AG04450 (cell line): ENCODE results near the gene ZMYND8. TPM values are rescaled to one million over a fixed set of nuclear protein-coding genes. Genes with fewer than 3 reads are reported as not detected.
A peak's percentile ranks its signal among the peaks of the same experiment; 100 is the strongest.
"Not testable (repeated sequence)": the region's sequence is repeated elsewhere in the genome, so short reads cannot be mapped to it uniquely, and the experiment has no call there.

Experiments used
- CTCF ChIA-PET: fragments of 300-600, 350-600 bp; formaldehyde crosslinking; extraction: SDS; loops from one replicate; lab custom pipeline; 2022; ENCODE audit warnings: antibody characterized with exemption, inconsistent platforms; lab: Charles Lee
- POLR2A ChIA-PET: fragments of 350-600 bp; formaldehyde crosslinking; extraction: SDS; loops from one replicate; lab custom pipeline; 2021; ENCODE audit warnings: antibody characterized with exemption, inconsistent platforms; lab: Yijun Ruan, JAX
- DNase-seq: peaks from one replicate; pipeline ENCODE4 v3.0.0-alpha.2; 2011; ENCODE audit warnings: low read depth, low spot score
- H3K27ac ChIP-seq: one replicate; pipeline ENCODE4 v1.5.1; 2012; ENCODE audit warnings: low read depth, low read length, control low read depth
- H3K27me3 ChIP-seq: one replicate; pipeline ENCODE4 v1.6.0; 2012; ENCODE audit warnings: low read length; ENCODE audit not compliant: control insufficient read depth, insufficient read depth
- H3K4me3 ChIP-seq: 2 replicates; pipeline ENCODE4 v1.5.1; 2011; ENCODE audit warnings: mild to moderate bottlenecking, low read depth, low read length, control low read depth
- H3K9me3 ChIP-seq: 2 replicates; pipeline ENCODE4 v1.5.1; 2012; ENCODE audit warnings: low read length; ENCODE audit not compliant: control insufficient read depth, insufficient read depth
- polyA plus RNA-seq: library from polyadenylated mRNA; depleted of rRNA; stranded (reverse); fragments of >200 nt; gene quantifications from 2 replicates; pipeline ENCODE4 v1.2.3, GENCODE V29; 2011
- TF ChIP-seq, protein P1 (sequence below): IDR thresholded peaks from 2 replicates; pipeline ENCODE4 v1.5.1; 2011; ENCODE audit warnings: low read depth, low read length, control low read depth, inconsistent platforms

Gene ZMYND8
- polyA plus RNA-seq, 1 experiment: 23.1 TPM

DNA sequence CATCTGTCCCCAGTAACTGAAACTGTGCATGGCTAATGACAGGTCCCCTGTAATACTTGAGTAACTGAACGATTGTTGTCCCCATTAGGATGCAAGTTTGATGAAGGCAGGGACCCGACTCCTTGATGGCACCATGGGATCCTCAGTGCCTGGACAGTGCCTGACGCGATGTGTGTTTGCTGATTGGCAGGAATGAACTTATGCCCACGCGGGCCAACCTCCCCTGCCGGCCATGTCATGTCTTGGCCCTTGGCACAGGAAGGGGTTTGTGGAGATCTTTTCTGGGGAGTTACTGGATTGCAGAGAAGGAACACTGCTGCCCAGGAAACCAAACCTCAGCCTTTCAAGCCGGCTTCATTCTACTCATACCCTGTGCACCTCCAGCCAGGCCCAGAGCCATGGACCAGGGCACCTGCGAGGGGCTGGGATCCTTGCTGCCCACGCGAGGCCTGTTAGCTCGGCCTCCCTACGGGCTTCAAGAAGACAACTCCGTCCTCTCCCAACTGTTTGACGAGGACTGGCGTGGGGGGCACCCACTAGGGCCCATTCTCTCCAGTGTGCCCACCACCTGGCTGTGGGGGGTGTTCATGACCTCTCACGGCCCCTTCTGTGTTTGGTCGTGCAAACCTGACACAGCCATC is 147.8 kb downstream of the ZMYND8 start:
- TF ChIP-seq, protein P1, sequence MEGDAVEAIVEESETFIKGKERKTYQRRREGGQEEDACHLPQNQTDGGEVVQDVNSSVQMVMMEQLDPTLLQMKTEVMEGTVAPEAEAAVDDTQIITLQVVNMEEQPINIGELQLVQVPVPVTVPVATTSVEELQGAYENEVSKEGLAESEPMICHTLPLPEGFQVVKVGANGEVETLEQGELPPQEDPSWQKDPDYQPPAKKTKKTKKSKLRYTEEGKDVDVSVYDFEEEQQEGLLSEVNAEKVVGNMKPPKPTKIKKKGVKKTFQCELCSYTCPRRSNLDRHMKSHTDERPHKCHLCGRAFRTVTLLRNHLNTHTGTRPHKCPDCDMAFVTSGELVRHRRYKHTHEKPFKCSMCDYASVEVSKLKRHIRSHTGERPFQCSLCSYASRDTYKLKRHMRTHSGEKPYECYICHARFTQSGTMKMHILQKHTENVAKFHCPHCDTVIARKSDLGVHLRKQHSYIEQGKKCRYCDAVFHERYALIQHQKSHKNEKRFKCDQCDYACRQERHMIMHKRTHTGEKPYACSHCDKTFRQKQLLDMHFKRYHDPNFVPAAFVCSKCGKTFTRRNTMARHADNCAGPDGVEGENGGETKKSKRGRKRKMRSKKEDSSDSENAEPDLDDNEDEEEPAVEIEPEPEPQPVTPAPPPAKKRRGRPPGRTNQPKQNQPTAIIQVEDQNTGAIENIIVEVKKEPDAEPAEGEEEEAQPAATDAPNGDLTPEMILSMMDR: no peak
- no peaks in the 10 kb centered on the region for H3K27me3 ChIP-seq
- CTCF ChIA-PET: interaction anchor here (0.6 to 4.4 kb wide), 3 partner anchors 65 to 184 kb away, joined by 3 to 26 read pairs (median 10); no protein-coding TSS in a partner anchor
- H3K9me3 ChIP-seq: no peaks in the 10 kb centered on the region
- no peak overlapping the region for H3K27ac ChIP-seq
- no peak overlapping the region for H3K4me3 ChIP-seq
- POLR2A ChIA-PET: interaction anchor here (0.7 kb wide), 1 partner anchor 298 kb away, joined by 7 read pairs; no protein-coding TSS in a partner anchor
- no peak for DNase-seq

DNA sequence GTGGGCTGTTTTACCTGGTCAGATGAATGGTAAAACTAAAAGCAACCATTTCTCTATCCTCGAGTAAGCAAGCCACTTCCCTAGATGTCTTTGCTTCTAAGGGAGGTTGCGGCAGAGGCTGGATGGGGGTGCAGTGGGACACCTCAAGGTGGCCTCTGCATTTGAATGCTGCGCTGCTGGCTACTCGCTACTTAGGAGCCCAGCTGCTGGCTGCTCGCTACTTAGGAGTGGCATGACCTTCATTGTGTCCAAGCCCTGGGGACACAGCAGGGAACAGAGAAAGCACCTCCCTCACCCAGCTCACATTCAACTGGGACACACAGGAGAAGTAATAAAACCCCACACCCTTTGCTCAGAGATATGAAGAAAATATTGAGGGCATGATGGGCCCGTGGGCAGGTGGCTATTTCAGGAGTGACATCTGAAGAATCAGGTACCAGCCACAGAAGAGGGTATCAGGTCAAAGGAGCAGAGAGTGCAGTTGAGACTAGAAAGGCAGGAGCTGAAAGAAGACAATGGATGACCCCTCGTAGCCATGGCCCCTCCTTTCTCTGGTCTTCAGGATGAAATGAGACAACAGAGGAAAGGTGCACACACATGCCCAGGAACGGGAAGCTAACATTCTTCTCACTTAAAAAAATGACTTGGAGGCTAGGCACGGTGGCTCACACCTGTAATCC is 149.4 kb downstream of the ZMYND8 start:
- ChIA-PET CTCF (interaction anchor here (4.4 to 4.8 kb wide), 2 partner anchors 67 to 176 kb away, joined by 26 to 69 read pairs; no protein-coding TSS in a partner anchor), POLR2A (no interaction called here)
- Histone ChIP-seq H3K4me3 (no peak overlapping the region), H3K9me3 (no peaks in the 10 kb centered on the region), H3K27me3 (no peaks in the 10 kb centered on the region), H3K27ac (no peak overlapping the region)
- no peak for DNase-seq
- TF ChIP-seq, protein P1: no peak

DNA sequence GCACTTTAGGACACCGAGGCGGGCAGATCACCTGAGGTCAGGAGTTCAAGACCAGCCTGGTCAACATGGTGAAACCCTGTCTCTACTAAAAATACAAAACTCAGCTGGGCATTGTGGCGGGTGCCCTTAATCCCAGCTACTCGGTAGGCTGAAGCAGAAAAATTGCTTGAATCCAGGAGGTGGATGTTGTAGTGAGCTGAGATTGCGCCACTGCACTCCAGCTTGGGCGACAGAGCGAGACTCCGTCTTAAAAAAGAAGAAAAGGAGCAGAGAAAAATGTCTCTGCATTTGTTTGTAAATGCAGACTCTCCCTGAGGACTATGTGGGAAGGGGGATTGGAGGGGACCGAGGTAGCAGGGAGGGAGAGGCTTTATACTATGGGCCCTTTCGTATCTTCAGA is 149.9 kb downstream of the ZMYND8 start:
- H3K27me3 ChIP-seq, H3K9me3 ChIP-seq, H3K4me3 ChIP-seq, DNase-seq, POLR2A ChIA-PET, H3K27ac ChIP-seq: not testable (repeated sequence)
- CTCF ChIA-PET: interaction anchor here (1.3 to 4.8 kb wide), 6 partner anchors 13 to 177 kb away, joined by 4 to 69 read pairs (median 6); no protein-coding TSS in a partner anchor

DNA sequence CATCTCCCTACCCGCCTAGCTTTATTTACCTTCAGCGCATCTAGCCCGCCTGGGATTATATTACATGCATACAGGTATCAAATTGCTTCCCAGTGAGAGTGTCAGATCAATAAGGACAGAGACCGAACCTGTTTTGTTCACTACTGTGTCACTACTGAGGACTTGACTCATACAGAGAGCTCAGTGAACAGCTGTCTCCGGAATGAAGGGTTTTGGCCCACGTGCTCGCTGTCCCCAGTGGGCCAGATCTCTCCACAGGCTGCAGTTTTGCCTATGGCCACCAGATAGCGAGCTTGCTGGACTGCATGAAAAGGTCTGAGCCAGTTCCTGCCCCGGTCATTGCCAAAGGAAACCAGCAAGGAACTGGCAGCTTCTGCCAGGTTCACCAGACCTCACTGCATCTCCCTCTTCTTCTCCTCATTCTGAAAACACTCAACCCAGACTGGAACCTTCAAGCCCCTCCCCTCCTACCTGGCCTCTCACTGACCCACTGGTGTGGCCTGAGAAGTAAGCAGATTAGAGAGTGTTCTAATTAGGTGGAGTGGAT is 150.8 kb downstream of the ZMYND8 start:
- no peak overlapping the region for H3K4me3 ChIP-seq
- peak; percentile 59 for DNase-seq
- peak overlapping the region; percentile 21 for H3K27ac ChIP-seq
- H3K9me3 ChIP-seq: no peaks in the 10 kb centered on the region; the same call in 1 of the 2 replicates
- TF ChIP-seq, protein P1: peak; percentile 79
- H3K27me3 ChIP-seq: no peaks in the 10 kb centered on the region
- ChIA-PET POLR2A (interaction anchor here (1.3 kb wide), 1 partner anchor 178 kb away, joined by 3 read pairs; no protein-coding TSS in a partner anchor), CTCF (interaction anchor here (0.6 to 4.8 kb wide), 22 partner anchors 8 to 453 kb away, joined by 3 to 69 read pairs (median 5); partner anchors contain the start of gene NCOA3)

DNA sequence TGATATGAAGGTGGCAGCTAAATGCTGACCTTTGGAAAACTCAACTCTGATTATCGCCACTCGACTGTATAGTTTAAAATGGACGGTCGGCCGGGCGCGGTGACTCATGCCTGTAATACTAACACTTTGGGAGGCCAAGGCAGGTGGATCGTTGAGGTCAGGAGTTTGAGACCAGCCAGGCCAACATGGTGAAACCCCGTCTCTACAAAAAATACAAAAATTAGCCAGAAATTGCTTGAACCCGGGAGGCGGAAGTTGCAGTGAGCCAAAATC is 151.7 kb downstream of the ZMYND8 start:
- not testable (repeated sequence) for H3K27ac ChIP-seq, DNase-seq, H3K4me3 ChIP-seq, H3K27me3 ChIP-seq, H3K9me3 ChIP-seq
- ChIA-PET POLR2A (interaction anchor here (1.3 kb wide), 1 partner anchor 179 kb away, joined by 3 read pairs; no protein-coding TSS in a partner anchor), CTCF (interaction anchor here (0.7 to 4.8 kb wide), 12 partner anchors 8 to 456 kb away, joined by 3 to 69 read pairs (median 5); partner anchors contain the start of gene NCOA3)
